AG10803 (cell line): ENCODE measurements around the gene OR2M4.

Source experiments
- DNase-seq: peaks from one replicate; pipeline ENCODE4 v3.0.0; 2010; ENCODE audit warnings: low read depth
- H3K4me3 ChIP-seq: 2 replicates; pipeline ENCODE4 v1.5.1; 2011; ENCODE audit warnings: mild to moderate bottlenecking, low read length, control low read depth
- CTCF ChIP-seq: conservative IDR thresholded peaks from 2 replicates; pipeline ENCODE4 v1.5.1; 2011; ENCODE audit warnings: mild to moderate bottlenecking, low read length, control low read depth, inconsistent platforms

The OR2M4 gene

GRCh38 chr1:248288391-248288790 is 57.2 kb downstream of the OR2M4 start:
- H3K4me3 ChIP-seq = no peak overlapping the region
- no peak for TF ChIP-seq CTCF
- no peak for DNase-seq
